SJCRH30 (cell line): Measurements from ENCODE around the gene LDHA. TPM values are rescaled to one million over a fixed set of nuclear protein-coding genes. Genes with fewer than 3 reads are reported as not detected.

Experiments
- DNase-seq, 2 experiments: peaks; one replicate each; pipeline ENCODE4 v3.0.0-alpha.2; 2015 to 2020
- H3K27ac ChIP-seq: fragments of 250-450 bp; sonication (Bioruptor Pico); 2 replicates; pipeline ENCODE4 v1.5.1; 2020; ENCODE audit warnings: mild to moderate bottlenecking, moderate library complexity
- H3K27me3 ChIP-seq: fragments of 250-450 bp; sonication (Bioruptor Pico); 2 replicates; pipeline ENCODE4 v1.5.1; 2020; ENCODE audit warnings: mild to moderate bottlenecking, moderate library complexity
- H3K36me3 ChIP-seq: fragments of 250-450 bp; sonication (Bioruptor Pico); 2 replicates; pipeline ENCODE4 v1.5.1; 2020; ENCODE audit warnings: mild to moderate bottlenecking, moderate library complexity
- H3K4me1 ChIP-seq: fragments of 250-450 bp; sonication (Bioruptor Pico); 2 replicates; pipeline ENCODE4 v1.5.1; 2020; ENCODE audit warnings: mild to moderate bottlenecking, moderate library complexity
- H3K4me3 ChIP-seq: fragments of 250-450 bp; sonication (Bioruptor Pico); 2 replicates; pipeline ENCODE4 v1.5.1; 2020; ENCODE audit warnings: mild to moderate bottlenecking, moderate library complexity
- H3K9me3 ChIP-seq: fragments of 250-450 bp; sonication (Bioruptor Pico); replicated peaks from 2 replicates; pipeline ENCODE4 v1.5.1; 2020; ENCODE audit warnings: mild to moderate bottlenecking, moderate library complexity
- total RNA-seq: library from RNA; depleted of rRNA; stranded (reverse); fragments of >200 nt; shearing (Covaris generic); gene quantifications from 2 replicates; pipeline ENCODE4 v1.2.3, GENCODE V29; 2014; rRNA removed

LDHA gene
- total RNA-seq: 1,245 and 1,269 TPM in 2 replicates

DNA sequence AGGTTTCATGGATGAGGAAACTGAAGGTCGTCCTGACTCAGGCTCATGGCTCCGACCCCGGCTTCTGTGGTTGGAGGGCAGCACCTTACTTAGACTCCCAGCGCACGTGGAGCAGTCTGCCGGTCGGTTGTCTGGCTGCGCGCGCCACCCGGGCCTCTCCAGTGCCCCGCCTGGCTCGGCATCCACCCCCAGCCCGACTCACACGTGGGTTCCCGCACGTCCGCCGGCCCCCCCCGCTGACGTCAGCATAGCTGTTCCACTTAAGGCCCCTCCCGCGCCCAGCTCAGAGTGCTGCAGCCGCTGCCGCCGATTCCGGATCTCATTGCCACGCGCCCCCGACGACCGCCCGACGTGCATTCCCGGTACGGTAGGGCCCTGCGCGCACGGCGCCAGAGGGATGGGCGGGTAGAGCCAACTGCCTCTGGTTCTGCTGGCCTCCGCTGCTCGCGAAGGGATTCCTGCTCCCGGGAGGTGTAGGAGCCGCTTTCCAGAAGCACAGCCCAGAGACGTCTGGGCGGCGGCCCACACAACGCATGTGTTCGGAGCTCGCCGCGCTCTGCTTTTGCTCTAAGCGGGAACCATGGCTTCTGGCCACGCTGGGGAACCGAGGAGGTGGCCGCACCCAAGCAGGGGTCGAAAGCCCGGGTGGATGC, at the start of gene LDHA:
TSS of gene LDHA (plus strand) at position 289 of the 653 bp plus-strand sequence. CDS start 2,280 bp downstream, outside the sequence.
- Histone ChIP-seq H3K9me3 (no peaks in the 10 kb centered on the region), H3K4me3 (peak within 1 kb of the TSS; percentile 89), H3K4me1 (peaks cover 5% of the 10 kb centered on the region; the same call in 1 of the 2 replicates), H3K27ac (peak within 1 kb of the TSS; percentile 87), H3K36me3 (peaks cover 28% of the 10 kb centered on the region), H3K27me3 (no peaks in the 10 kb centered on the region)
- peak; percentile 96 to 98 for DNase-seq

DNA sequence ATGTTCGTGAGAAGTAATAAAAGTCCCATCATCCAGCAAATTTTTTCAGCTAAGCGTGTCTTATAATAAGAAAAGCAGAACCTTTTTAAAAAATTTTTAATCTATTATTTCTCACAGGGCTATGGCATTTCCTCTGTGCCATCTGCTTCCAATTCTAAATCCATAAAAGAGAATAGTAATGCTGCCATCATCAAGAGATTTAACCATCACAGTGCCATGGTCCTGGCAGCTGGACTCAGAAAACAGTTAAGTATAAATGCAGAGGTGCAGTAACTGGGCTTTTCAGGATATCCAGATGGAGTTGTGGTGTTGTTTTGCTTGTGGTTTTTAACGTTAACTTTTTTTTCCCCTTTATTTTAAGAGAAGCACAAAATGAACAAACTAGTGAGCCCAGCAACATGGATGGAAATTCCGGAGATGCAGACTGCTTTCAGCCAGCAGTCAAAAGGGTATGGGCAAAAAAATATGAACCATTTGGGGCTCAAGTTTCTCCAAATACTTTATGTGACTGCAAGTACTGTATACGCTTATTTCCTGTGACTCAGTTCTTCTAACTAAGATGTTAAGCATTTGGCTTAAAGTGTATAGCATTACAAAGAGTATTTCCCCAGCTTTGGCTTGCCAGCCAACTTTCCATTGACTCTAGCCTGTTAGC, 46.8 kb upstream of the LDHA start:
- H3K9me3 ChIP-seq: no peaks in the 10 kb centered on the region
- no peak overlapping the region for H3K27ac ChIP-seq
- H3K36me3 ChIP-seq: peaks cover 51% of the 10 kb centered on the region
- H3K4me3 ChIP-seq: no peak overlapping the region
- DNase-seq: no peak
- H3K27me3 ChIP-seq: no peaks in the 10 kb centered on the region
- H3K4me1 ChIP-seq: no peaks in the 10 kb centered on the region

DNA sequence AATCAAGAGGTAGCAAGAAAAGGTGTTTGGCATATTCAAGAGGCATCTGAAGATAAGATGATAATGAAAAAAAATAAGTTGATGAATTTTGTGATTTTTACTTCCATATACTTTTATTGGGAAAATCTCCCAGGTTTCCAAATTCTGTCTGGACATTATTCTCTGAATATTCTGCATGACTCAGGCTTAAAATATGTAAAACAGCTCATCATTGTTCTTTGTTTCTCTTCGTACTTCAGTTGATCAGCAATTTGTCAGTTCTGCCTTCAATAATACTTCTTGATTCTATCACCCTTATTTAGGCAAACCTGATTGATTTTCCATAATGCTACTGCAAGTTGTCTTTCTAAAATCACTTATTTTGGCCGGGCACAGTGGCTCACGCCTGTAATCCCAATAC, 41.8 kb upstream of the LDHA start:
- no peak overlapping the region for H3K27ac ChIP-seq
- H3K4me3 ChIP-seq: no peak overlapping the region

GRCh38 chr11:18358646-18359045, 35.7 kb upstream of the LDHA start:
- Histone ChIP-seq H3K36me3 (peaks cover 60% of the 10 kb centered on the region), H3K4me1 (no peaks in the 10 kb centered on the region), H3K9me3 (no peaks in the 10 kb centered on the region), H3K27ac (no peak overlapping the region), H3K4me3 (no peak overlapping the region), H3K27me3 (no peaks in the 10 kb centered on the region)
- DNase-seq: no peak

More for the DNA sequence above, 41.8 kb upstream of the LDHA start:
- Histone ChIP-seq H3K9me3 (no peaks in the 10 kb centered on the region), H3K36me3 (peaks cover 56% of the 10 kb centered on the region), H3K27me3 (no peaks in the 10 kb centered on the region), H3K4me1 (no peaks in the 10 kb centered on the region)
- DNase-seq: no peak

DNA sequence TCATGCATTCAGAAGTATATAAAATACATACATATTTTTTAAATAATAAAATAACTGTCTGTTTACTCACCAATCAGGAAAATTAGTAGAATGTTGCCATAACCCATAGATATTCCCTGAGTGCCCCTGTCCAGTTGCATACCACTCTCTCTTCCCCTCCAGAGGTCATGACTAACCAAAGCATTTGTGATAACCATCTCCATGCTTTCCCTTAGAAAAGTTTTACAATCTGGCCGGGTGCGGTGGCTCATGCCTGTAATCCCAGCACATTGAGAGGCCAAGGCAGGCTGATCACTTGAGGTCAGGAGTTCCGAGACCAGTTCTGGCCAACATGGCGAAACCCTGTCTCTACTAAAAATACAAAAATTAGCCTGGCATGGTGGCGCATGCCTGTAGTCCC, 33.2 kb upstream of the LDHA start:
- no peak for DNase-seq
- Histone ChIP-seq H3K27ac (no peak overlapping the region), H3K4me3 (no peak overlapping the region), H3K4me1 (no peaks in the 10 kb centered on the region), H3K27me3 (no peaks in the 10 kb centered on the region), H3K36me3 (peaks cover 53% of the 10 kb centered on the region), H3K9me3 (no peaks in the 10 kb centered on the region)

DNA sequence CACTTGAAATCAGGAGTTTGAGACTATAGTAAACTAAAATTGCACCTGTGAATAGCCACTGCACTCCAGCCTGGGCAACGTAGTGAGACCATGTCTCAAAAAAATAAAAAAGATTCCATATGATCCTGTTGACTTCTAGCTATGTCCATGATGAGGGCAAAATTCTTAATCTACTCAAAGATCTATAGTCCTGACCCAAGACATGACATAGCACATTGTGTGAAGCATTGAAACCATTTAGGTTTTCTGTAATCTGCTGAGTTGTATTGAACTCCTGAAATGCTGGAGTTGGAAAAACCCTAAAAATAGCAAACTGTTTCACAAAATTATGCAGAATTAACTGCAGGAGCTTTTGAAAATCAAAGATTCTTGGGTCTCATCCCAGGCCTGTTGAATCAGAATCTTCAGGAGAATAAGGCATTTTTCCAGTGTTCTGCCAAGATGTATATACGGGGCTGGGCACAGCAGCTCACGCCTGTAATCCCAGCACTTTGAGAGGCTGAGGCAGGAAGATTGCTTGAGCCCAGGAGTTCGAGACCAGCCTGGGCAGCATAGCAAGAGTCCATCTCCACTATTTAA, 29.8 kb upstream of the LDHA start:
- Histone ChIP-seq H3K4me3 (no peak overlapping the region), H3K27me3 (no peaks in the 10 kb centered on the region), H3K9me3 (no peaks in the 10 kb centered on the region), H3K36me3 (peaks cover 45% of the 10 kb centered on the region), H3K4me1 (no peaks in the 10 kb centered on the region), H3K27ac (no peak overlapping the region)
- no peak for DNase-seq

- Histone ChIP-seq H3K36me3 (peaks cover 42% of the 10 kb centered on the region), H3K4me3 (no peak overlapping the region), H3K27ac (no peak overlapping the region), H3K27me3 (no peaks in the 10 kb centered on the region), H3K4me1 (no peaks in the 10 kb centered on the region), H3K9me3 (no peaks in the 10 kb centered on the region)
- DNase-seq: no peak
Observed at GRCh38 chr11:18365741-18366140, 28.6 kb upstream of the LDHA start.

DNA sequence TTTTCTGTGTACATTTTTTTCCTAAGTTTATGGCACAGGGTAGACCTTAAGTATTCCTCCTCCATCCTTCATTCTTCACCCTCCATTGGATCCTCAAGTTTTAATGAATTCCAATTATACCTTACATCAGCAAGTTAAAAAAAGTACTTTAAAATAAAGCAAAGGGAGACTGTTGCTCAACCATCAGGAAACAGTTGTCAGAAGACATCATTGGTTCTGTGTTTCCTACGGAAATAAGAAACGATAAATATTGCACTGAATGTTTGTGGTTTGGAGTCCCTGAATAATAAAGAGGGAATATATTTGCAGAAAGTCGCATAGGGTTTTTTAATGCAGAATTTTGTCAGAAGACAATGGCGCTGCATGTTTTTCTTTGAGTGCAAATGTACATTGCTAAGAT, 28.1 kb upstream of the LDHA start:
- Histone ChIP-seq H3K4me1 (no peaks in the 10 kb centered on the region), H3K9me3 (no peaks in the 10 kb centered on the region), H3K4me3 (no peak overlapping the region), H3K27ac (no peak overlapping the region), H3K27me3 (no peaks in the 10 kb centered on the region), H3K36me3 (peaks cover 36% of the 10 kb centered on the region)
- no peak for DNase-seq

DNA sequence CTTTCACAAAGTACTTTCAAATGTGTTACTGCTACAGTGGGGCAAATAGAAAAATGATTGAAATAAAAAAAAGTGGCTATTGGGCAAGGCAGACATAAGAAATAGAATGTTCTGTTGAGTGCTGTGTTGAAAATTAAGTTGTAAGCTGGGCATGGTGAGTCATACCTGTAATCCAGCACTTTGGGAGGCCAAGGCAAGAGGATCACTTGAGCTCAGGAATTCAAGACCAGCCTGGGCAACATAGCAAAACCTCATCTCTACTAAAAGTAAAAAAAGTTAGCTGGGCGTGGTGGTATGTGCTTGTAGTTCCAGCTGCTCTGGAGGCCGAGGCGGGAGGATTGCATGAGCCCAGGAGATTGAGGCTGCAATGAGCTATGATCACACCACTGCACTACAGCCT, 26.9 kb upstream of the LDHA start:
- no peaks in the 10 kb centered on the region for H3K27me3 ChIP-seq
- H3K36me3 ChIP-seq: peaks cover 25% of the 10 kb centered on the region
- DNase-seq: no peak
- H3K27ac ChIP-seq: no peak overlapping the region
- H3K4me1 ChIP-seq: no peaks in the 10 kb centered on the region
- H3K4me3 ChIP-seq: no peak overlapping the region
- no peaks in the 10 kb centered on the region for H3K9me3 ChIP-seq

- H3K27ac ChIP-seq: no peak overlapping the region
Observed at GRCh38 chr11:18368221-18368620, 26.1 kb upstream of the LDHA start.

DNA sequence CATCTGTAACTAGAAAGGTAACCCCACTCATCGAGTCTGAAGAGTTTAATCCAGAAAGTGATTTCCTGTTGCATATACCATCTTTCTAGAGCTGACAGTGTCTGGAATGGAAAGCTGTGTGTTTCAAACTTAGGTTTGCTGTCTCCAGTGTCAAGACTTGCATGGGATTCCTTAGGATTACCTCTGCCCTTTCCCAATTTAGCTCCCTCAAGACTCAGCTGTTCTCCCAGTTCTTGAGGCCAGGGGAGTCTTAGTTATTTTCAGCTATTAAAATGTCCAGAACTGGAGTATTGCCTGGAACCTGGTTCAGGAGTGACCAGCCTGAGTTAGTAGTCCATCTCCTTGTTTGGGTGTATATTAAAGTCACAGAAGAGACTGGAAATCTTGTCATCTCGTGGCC, 25.0 kb upstream of the LDHA start:
- no peak for DNase-seq
- no peak overlapping the region for H3K27ac ChIP-seq

More at GRCh38 chr11:18368221-18368620, 26.1 kb upstream of the LDHA start:
- Histone ChIP-seq H3K4me3 (no peak overlapping the region), H3K27me3 (no peaks in the 10 kb centered on the region), H3K9me3 (no peaks in the 10 kb centered on the region), H3K4me1 (no peaks in the 10 kb centered on the region), H3K36me3 (peaks cover 21% of the 10 kb centered on the region)
- DNase-seq: no peak

DNA sequence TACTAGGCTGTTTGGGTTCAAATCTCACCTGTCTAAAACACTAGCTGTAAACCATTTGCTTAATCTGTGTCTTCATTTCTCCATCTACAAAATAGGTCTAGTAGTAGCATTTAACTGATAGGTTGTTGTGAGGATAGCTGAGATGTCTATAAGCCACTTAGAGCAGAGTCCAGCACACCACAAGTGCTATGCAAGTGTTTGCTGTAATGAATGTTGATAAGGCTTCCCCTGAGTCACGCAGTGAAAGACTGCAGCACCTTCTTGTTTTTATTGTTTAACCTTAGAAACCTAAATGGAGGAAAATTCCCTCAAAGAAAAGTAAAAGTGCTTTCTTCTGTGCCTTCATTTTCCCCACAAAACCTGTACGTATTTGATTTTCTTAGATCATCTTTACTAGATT, 23.1 kb upstream of the LDHA start:
- Histone ChIP-seq H3K9me3 (no peaks in the 10 kb centered on the region), H3K27me3 (no peaks in the 10 kb centered on the region), H3K4me1 (no peaks in the 10 kb centered on the region), H3K4me3 (no peak overlapping the region), H3K27ac (no peak overlapping the region), H3K36me3 (peaks cover 9% of the 10 kb centered on the region)
- DNase-seq: no peak

More for the DNA sequence above, 25.0 kb upstream of the LDHA start:
- Histone ChIP-seq H3K4me1 (no peaks in the 10 kb centered on the region), H3K27me3 (no peaks in the 10 kb centered on the region), H3K36me3 (peaks cover 18% of the 10 kb centered on the region), H3K9me3 (no peaks in the 10 kb centered on the region), H3K4me3 (no peak overlapping the region)

DNA sequence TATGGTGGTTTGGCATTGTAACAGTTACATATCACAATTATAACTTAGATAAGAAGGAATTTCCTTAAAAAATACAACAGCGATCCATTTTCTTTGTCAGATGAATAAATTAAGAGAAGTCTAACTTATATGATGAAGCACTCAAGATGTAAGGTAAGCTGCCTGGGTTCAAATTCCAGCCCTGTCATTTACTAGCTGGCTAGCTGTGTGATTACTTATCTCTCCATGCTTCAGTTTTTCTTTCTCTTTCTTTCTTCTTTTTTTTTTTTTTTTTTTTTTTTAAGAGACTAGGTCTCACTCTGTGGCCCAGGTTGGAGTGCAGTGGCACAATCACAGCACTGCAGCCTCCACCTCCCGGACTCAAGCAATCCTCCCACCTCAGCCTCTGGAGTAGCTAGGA, 22.2 kb upstream of the LDHA start:
- H3K9me3 ChIP-seq: no peaks in the 10 kb centered on the region
- DNase-seq: no peak
- no peak overlapping the region for H3K27ac ChIP-seq
- H3K36me3 ChIP-seq: peaks cover 3% of the 10 kb centered on the region
- H3K27me3 ChIP-seq: no peaks in the 10 kb centered on the region
- no peak overlapping the region for H3K4me3 ChIP-seq
- no peaks in the 10 kb centered on the region for H3K4me1 ChIP-seq

DNA sequence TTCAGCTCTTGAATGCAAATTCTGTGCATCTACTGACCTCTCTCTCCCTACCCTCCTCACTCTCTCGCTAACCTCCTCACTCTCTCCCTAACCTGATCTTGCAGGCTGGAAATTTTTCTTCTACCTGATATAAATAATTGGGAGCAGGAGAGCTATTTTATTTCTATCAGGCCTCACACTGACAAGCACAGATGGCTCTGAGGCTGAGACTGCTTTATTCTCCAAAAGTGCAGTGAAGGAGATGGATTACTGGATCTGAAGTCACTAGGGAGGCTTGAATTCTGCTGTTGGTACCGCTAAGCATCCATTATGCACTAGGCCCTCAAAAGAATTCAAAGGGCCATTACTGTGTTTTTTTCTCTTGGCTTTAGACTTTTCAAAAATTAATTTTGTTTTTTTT, 19.4 kb upstream of the LDHA start:
- Histone ChIP-seq H3K36me3 (no peaks in the 10 kb centered on the region), H3K9me3 (no peaks in the 10 kb centered on the region), H3K27me3 (no peaks in the 10 kb centered on the region), H3K27ac (no peak overlapping the region), H3K4me3 (no peak overlapping the region), H3K4me1 (no peaks in the 10 kb centered on the region)
- no peak for DNase-seq

GRCh38 chr11:18375941-18376340, 18.4 kb upstream of the LDHA start:
- H3K9me3 ChIP-seq: no peaks in the 10 kb centered on the region
- no peaks in the 10 kb centered on the region for H3K36me3 ChIP-seq
- H3K4me3 ChIP-seq: no peak overlapping the region
- H3K4me1 ChIP-seq: no peaks in the 10 kb centered on the region
- no peaks in the 10 kb centered on the region for H3K27me3 ChIP-seq
- no peak overlapping the region for H3K27ac ChIP-seq
- DNase-seq: no peak
